H1 (cell line): ENCODE results near the gene INF2. TPM values are rescaled to one million over a fixed set of nuclear protein-coding genes. Genes with fewer than 3 reads are reported as not detected.

Experiments used
- CTCF ChIA-PET: fragments of 300-600 bp; sonication (Branson Sonifier 250); formaldehyde crosslinking; loops from one replicate; lab custom pipeline; 2021; ENCODE audit not compliant: partially characterized antibody; lab: Charles Lee
- POLR2A ChIA-PET: fragments of 300-600 bp; sonication (Branson Sonifier 250); formaldehyde crosslinking; loops from one replicate; lab custom pipeline; 2021; ENCODE audit warnings: inconsistent platforms; ENCODE audit not compliant: partially characterized antibody; lab: Charles Lee
- DNase-seq, 2 experiments: peaks; one replicate each; pipeline versions ENCODE4 v3.0.0 to v3.0.0-alpha.2; 2010 to 2022; ENCODE audit warnings: low spot score in 2 of 2, low read depth in 1 of 2, mixed read lengths in 1 of 2
- FAIRE-seq: peaks from 2 replicates; lab custom pipeline; 2011; peaks lifted over from hg19 to GRCh38; lab: Jason Lieb, UNC
- H2AFZ ChIP-seq: 2 replicates; pipeline ENCODE4 v1.8.1; 2012; ENCODE audit warnings: low read length, inconsistent platforms
- H2AK5ac ChIP-seq: 2 replicates; pipeline ENCODE4 v1.6.1; 2013; ENCODE audit warnings: low read depth, low read length
- H2BK120ac ChIP-seq: replicated peaks from 2 replicates; pipeline ENCODE3; 2013; ENCODE audit warnings: low read depth, low read length, inconsistent platforms
- H2BK12ac ChIP-seq: 2 replicates; pipeline ENCODE4 v1.6.1; 2013; ENCODE audit warnings: low read depth, low read length
- H2BK15ac ChIP-seq: 2 replicates; pipeline ENCODE4 v1.6.1; 2013; ENCODE audit warnings: low read length
- H2BK20ac ChIP-seq: 2 replicates; pipeline ENCODE4 v1.6.1; 2013; ENCODE audit warnings: low read length
- H2BK5ac ChIP-seq: 2 replicates; pipeline ENCODE4 v1.6.1; 2013; ENCODE audit warnings: low read depth, low read length
- H3K14ac ChIP-seq: 2 replicates; pipeline ENCODE4 v1.6.1; 2013; ENCODE audit warnings: inconsistent platforms; ENCODE audit not compliant: insufficient read length
- H3K18ac ChIP-seq: 2 replicates; pipeline ENCODE4 v1.6.1; 2013; ENCODE audit warnings: low read length; ENCODE audit errors: extremely low read depth
- H3K23ac ChIP-seq: 2 replicates; pipeline ENCODE4 v1.6.1; 2013; ENCODE audit warnings: inconsistent platforms; ENCODE audit not compliant: insufficient read length
- H3K23me2 ChIP-seq: 2 replicates; pipeline ENCODE4 v1.6.1; 2013; ENCODE audit warnings: low read depth, low read length
- H3K27ac ChIP-seq: 2 replicates; pipeline ENCODE4 v1.6.1; 2011; ENCODE audit warnings: low read depth, low read length, inconsistent platforms
- H3K27me3 ChIP-seq, 4 experiments: replicated peaks in 1 of 4; 1 replicate in 1 of 4; 2 replicates in 3 of 4; pipeline versions ENCODE4 v1.6.1 to v1.8.1; 2011 to 2013; ENCODE audit warnings: low read length in 3 of 4, mild to moderate bottlenecking in 3 of 4, inconsistent platforms in 2 of 4, mixed read lengths in 2 of 4, moderate library complexity in 1 of 4; ENCODE audit not compliant: control insufficient read depth in 3 of 4, insufficient read depth in 3 of 4; ENCODE audit errors: extremely low read depth in 1 of 4
- H3K36me3 ChIP-seq, 4 experiments: 2 replicates each; pipeline versions ENCODE4 v1.6.1 to v1.8.1; 2011 to 2013; ENCODE audit warnings: mild to moderate bottlenecking in 4 of 4, low read length in 3 of 4, moderate library complexity in 2 of 4, control low read depth in 1 of 4, inconsistent platforms in 1 of 4; ENCODE audit not compliant: insufficient read depth in 4 of 4, control insufficient read depth in 2 of 4
- H3K4ac ChIP-seq: replicated peaks from 2 replicates; pipeline ENCODE3; 2013; ENCODE audit warnings: low read length, low read depth, mixed read lengths, inconsistent platforms; ENCODE audit not compliant: insufficient read length
- H3K4me1 ChIP-seq, 4 experiments: replicated peaks in 1 of 4; 1 replicate in 1 of 4; 2 replicates in 3 of 4; pipeline versions ENCODE4 v1.6.1 to v1.8.1; 2011 to 2013; ENCODE audit warnings: low read length in 3 of 4, inconsistent platforms in 2 of 4, mixed read lengths in 1 of 4; ENCODE audit not compliant: insufficient read depth in 4 of 4, control insufficient read depth in 3 of 4
- H3K4me2 ChIP-seq, 2 experiments: 2 replicates each; pipeline versions ENCODE4 v1.6.1 to v1.8.1; 2011 to 2013; ENCODE audit warnings: low read depth in 2 of 2, low read length in 2 of 2, control low read depth in 1 of 2, inconsistent platforms in 1 of 2, mild to moderate bottlenecking in 1 of 2; ENCODE audit not compliant: insufficient read depth in 1 of 2
- H3K4me3 ChIP-seq, 4 experiments: fragments of 200-600, 300-600 bp in 1 of 4; sonication (generic), shearing (Covaris generic), sonication (Bioruptor Twin) in 1 of 4; 2 replicates each; pipeline versions ENCODE4 v1.5.1 to v1.8.1; 2011 to 2016; ENCODE audit warnings: low read length in 4 of 4, low read depth in 3 of 4, control low read depth in 2 of 4, inconsistent platforms in 2 of 4, mild to moderate bottlenecking in 2 of 4, mixed read lengths in 1 of 4, moderate library complexity in 1 of 4; ENCODE audit not compliant: insufficient read depth in 2 of 4; ENCODE audit errors: extremely low read depth in 1 of 4
- H3K56ac ChIP-seq: replicated peaks from 2 replicates; pipeline ENCODE3; 2013; ENCODE audit warnings: low read depth, mild to moderate bottlenecking, mixed read lengths, low read length, inconsistent platforms; ENCODE audit not compliant: insufficient read length
- H3K79me1 ChIP-seq: 2 replicates; pipeline ENCODE4 v1.6.1; 2013; ENCODE audit warnings: low read depth, low read length, control low read depth
- H3K79me2 ChIP-seq, 2 experiments: 2 replicates each; pipeline versions ENCODE4 v1.6.1 to v1.8.1; 2012 to 2013; ENCODE audit warnings: low read length in 2 of 2, mild to moderate bottlenecking in 2 of 2, inconsistent platforms in 1 of 2; ENCODE audit not compliant: insufficient read depth in 2 of 2, control insufficient read depth in 1 of 2
- H3K9ac ChIP-seq, 4 experiments: replicated peaks in 1 of 4; 1 replicate in 1 of 4; 2 replicates in 3 of 4; pipeline versions ENCODE4 v1.6.1 to v1.8.1; 2011 to 2013; ENCODE audit warnings: low read depth in 3 of 4, low read length in 3 of 4, control low read depth in 2 of 4, mild to moderate bottlenecking in 2 of 4, moderate library complexity in 2 of 4, inconsistent platforms in 1 of 4; ENCODE audit errors: extremely low read depth in 1 of 4
- H3K9me3 ChIP-seq, 2 experiments: 2 replicates each; pipeline versions ENCODE4 v1.6.1 to v1.8.1; 2012 to 2013; ENCODE audit warnings: mild to moderate bottlenecking in 2 of 2, moderate library complexity in 2 of 2, control low read depth in 1 of 2, inconsistent platforms in 1 of 2, low read depth in 1 of 2, low read length in 1 of 2, mixed read lengths in 1 of 2; ENCODE audit not compliant: insufficient read depth in 2 of 2
- H4K20me1 ChIP-seq, 2 experiments: replicated peaks in 1 of 2; 2 replicates each; pipeline versions ENCODE3 to v1.8.1; 2011 to 2013; ENCODE audit warnings: inconsistent platforms in 2 of 2, low read length in 2 of 2, mild to moderate bottlenecking in 1 of 2; ENCODE audit not compliant: insufficient read depth in 2 of 2, control insufficient read depth in 1 of 2
- H4K5ac ChIP-seq: 2 replicates; pipeline ENCODE4 v1.6.1; 2013; ENCODE audit warnings: low read length, low read depth, mixed read lengths, inconsistent platforms; ENCODE audit not compliant: insufficient read length
- H4K8ac ChIP-seq: 2 replicates; pipeline ENCODE4 v1.8.0; 2013; ENCODE audit warnings: mild to moderate bottlenecking, moderate library complexity, low read length, inconsistent platforms; ENCODE audit not compliant: insufficient read depth; ENCODE audit errors: extremely low read depth
- H4K91ac ChIP-seq: replicated peaks from 2 replicates; pipeline ENCODE3; 2013; ENCODE audit warnings: low read length, mixed read lengths, inconsistent platforms; ENCODE audit not compliant: insufficient read length
- SP1 ChIP-seq: IDR thresholded peaks from 2 replicates; pipeline ENCODE4 v1.6.1; 2011; ENCODE audit warnings: low read depth, low read length
- WGBS, 2 experiments: shearing (Covaris generic) in 1 of 2; methylation state at CpG; one replicate each; pipeline versions ENCODE4 v1.1.6 to v1.1.7; 2013 to 2015; ENCODE audit warnings: low lambda C conversion rate in 2 of 2, mixed read lengths in 2 of 2, inconsistent platforms in 1 of 2, low coverage in 1 of 2, missing lambda C conversion rate in 1 of 2; ENCODE audit not compliant: insufficient replicate concordance in 2 of 2, insufficient coverage in 1 of 2, insufficient read length in 1 of 2; ENCODE audit errors: extremely low coverage in 1 of 2, missing lambda C conversion rate in 1 of 2; 5-methylcytosine and 5-hydroxymethylcytosine counted together
- polyA plus RNA-seq, 7 experiments: library from polyadenylated mRNA; depleted of rRNA in 3 of 7; stranded (reverse) in 5 of 7; unstranded in 2 of 7; fragments of >200 nt in 5 of 7; fragments of 200-250 nt in 2 of 7; gene quantifications; 1 replicate in 5 of 7; 2 replicates in 1 of 7; 4 replicates in 1 of 7; pipeline versions ENCODE4 v1.2.1 to v1.2.3, GENCODE V29; 2011 to 2013; ENCODE audit warnings: missing spikeins in 2 of 7, mixed read lengths in 2 of 7
- total RNA-seq: library from RNA; stranded (reverse); fragmentation: NEBNext Ultra II Directional; extraction: Animal tissue kit (Norgen Biotek cat#: 25700); gene quantifications from 2 replicates; pipeline ENCODE4 v1.2.1, GENCODE V29; 2021

The INF2 gene
- total and polyA plus RNA-seq, 2 of the 8 experiments (the other 6 are each of a cell fraction or from before 2014, with no cell fraction given): 29.1 to 59.5 TPM

GRCh38 chr14:104695660-104696000, 6.2 kb downstream of the INF2 start:
- H3K4me1 ChIP-seq: peaks cover 0 to 33% (median 22%) of the 10 kb centered on the region in 4 experiments; a peak in 6 of 7 replicates
- WGBS, 2 experiments: 80% methylated on average over 6 of the region's 6 CpGs; no CpG with 5 or more reads in 1 of the 2 experiments
- H2BK20ac ChIP-seq: 0 out of 2 replicates have a peak overlapping the region, but pooled peaks have one; percentile 32
- peak overlapping the region; percentile 52 for H4K91ac ChIP-seq
- peak overlapping the region; percentile 2 for H3K4ac ChIP-seq
- H3K9me3 ChIP-seq: no peaks in the 10 kb centered on the region
- H2BK5ac ChIP-seq: peak overlapping the region; percentile 66; the same call in 1 of the 2 replicates
- peaks cover 15% of the 10 kb centered on the region for H3K79me1 ChIP-seq
- H3K27ac ChIP-seq: no peak overlapping the region
- no peak overlapping the region for H4K8ac ChIP-seq
- ChIA-PET POLR2A (interaction anchor here (1.3 to 6.6 kb wide), 2 partner anchors 15 to 30 kb away, joined by 4 to 71 read pairs; no protein-coding TSS in a partner anchor), CTCF (interaction anchor here (1.2 to 9.1 kb wide), 7 partner anchors 9 to 95 kb away, joined by 3 to 70 read pairs (median 4); no protein-coding TSS in a partner anchor)
- no peak overlapping the region for H2BK120ac ChIP-seq
- no peak for FAIRE-seq
- H4K20me1 ChIP-seq: peaks cover 4 to 50% of the 10 kb centered on the region in 2 experiments
- H3K79me2 ChIP-seq: peaks cover 0 to 22% of the 10 kb centered on the region in 2 experiments; a peak in 2 of 4 replicates
- no peak overlapping the region for H2AFZ ChIP-seq
- no peak overlapping the region for H3K4me3 ChIP-seq
- no peak for DNase-seq
- peak overlapping the region; percentile 98 for H2BK15ac ChIP-seq
- H3K23me2 ChIP-seq: no peaks in the 10 kb centered on the region
- no peak overlapping the region for H3K4me2 ChIP-seq
- H4K5ac ChIP-seq: no peak overlapping the region
- H3K36me3 ChIP-seq: peaks cover 0 to 4% (median 0%) of the 10 kb centered on the region in 4 experiments; a peak in 1 of 8 replicates
- no peak overlapping the region for H3K23ac ChIP-seq
- H3K56ac ChIP-seq: no peak overlapping the region
- H3K9ac ChIP-seq: no peak overlapping the region
- H3K18ac ChIP-seq: no peak overlapping the region
- peak overlapping the region; percentile 68; the same call in 1 of the 2 replicates for H2BK12ac ChIP-seq
- no peaks in the 10 kb centered on the region; a peak in 1 of 7 replicates for H3K27me3 ChIP-seq
- no peak overlapping the region for H3K14ac ChIP-seq
- H2AK5ac ChIP-seq: no peak overlapping the region; the same call in 1 of the 2 replicates
- TF ChIP-seq SP1: no peak
